ENCODE results near the gene ATG7.
"Not testable (repeated sequence)": the region's sequence is repeated elsewhere in the genome, so short reads cannot be mapped to it uniquely, and the experiment has no call there.

Gene ATG7

DNA sequence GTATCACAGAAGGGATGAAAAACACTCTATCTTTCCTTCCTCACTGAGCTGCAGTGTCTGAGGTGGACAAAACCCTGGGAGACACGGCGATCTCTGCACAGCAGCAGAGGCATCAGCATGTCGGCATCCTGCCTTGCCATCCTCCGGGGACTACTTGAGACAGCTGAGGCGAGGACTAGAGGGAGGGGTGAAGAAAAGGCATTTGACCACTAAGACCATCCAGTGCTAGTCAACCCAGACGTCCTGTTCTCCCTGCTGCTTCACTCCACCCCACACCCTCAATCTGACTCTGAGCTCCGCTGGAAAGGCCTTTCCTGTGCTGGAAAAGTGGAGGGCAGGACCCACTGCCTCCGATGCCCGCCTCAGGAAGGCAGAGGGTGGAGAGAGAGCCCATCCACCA lies 304.3 kb downstream of the ATG7 start:
- DNase-seq = no peak

GRCh38 chr3:11578169-11578568 lies 306.0 kb downstream of the ATG7 start:
- DNase-seq = no peak

DNA sequence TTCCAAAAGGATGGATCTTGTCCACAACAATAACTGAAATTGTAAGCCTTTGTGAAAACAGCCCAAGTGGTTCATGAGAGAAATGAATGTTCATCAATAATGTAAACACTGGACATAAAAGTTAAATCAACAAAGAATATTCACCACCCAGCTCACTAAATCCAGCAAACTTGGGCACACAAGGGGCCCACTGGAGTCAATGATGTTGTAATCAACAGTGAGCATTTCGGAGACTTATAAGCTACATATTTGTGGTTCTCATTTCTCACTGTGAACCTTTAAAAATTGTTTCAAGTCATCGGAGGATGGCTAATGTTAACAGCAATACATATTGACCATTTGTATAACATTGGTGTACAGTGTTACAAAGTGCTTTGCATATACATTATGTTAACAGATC lies 308.4 kb downstream of the ATG7 start:
- DNase-seq = no peak

DNA sequence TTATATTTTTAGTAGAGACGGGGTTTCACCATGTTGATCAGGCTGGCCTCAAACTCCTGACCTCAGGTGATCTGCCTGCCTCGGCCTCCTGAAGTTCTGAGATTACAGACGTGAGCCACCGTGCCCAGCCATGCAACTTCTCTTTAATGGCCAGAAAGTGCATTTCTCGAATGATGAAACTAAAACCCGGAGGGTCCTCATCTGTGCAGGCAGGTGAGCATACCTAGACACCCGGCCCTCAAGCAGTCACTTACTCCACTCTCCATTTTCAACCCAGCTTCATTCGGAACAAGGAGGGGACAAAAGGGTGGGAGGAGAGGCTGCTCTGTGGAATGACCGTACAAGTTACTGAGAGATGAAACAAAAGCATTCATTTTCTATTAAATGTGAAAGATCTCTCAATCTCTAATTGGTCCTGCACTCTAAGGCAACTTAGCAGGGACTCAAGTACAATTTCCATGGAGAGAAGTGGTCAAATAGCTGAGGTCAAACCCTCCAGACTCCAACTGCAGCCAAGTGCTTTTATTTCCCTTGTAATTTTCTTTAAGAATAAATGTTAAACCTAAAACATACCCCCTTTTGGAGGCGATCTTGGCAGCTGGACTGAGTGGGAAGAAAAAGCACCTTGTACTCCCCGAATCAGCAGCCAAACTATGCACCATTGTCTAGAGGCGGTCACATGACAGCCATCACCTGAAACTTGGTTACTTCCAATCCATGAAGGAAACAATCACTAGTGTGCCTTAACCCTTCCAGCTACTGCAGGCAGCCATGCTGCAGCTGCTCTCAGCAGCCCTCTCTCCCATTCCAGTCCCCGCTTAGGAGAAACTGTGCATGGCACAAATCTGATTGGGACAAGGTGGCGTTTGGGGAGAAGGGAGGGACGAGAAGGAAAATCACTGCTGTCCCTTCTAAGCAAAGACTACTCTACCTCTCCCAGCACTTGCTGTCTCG lies 309.3 kb downstream of the ATG7 start:
- DNase-seq = no peak

DNA sequence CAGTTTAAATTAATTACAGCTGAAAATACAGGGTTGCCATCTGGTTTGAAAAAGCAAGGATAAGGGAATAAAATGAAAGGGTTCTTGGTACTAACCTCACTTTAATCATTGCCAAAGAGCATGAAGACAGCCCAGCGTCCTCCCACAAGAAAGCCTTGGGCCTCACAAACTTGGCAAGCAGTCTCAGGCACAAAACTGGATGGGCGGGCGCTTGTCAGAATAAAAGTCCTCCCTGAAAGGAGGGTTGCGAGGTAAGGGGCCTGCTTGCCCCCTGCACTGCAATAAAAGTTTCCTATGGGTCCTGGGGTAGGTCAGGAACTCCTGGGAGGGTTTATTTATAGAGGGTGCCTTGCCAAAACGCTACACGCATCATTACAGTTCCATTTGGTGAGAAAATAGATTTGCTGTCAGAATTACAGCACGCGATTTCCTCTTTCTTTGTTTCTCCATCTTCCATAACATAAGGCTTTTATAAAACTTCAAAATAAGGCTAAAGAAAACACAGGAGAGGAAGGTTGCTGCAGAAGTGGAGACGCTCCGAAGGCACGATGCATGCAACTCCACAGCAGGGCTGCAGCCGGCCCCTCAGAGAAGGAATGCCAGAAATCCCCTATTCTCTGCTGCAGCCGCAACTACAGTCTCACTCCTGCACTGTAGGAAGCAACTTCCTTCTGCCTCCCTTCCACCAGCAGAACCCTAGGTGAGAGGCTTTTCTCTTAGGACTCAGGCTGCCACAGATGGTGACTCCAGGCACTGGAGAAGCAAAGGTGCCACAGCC lies 310.2 kb downstream of the ATG7 start:
- DNase-seq = no peak

DNA sequence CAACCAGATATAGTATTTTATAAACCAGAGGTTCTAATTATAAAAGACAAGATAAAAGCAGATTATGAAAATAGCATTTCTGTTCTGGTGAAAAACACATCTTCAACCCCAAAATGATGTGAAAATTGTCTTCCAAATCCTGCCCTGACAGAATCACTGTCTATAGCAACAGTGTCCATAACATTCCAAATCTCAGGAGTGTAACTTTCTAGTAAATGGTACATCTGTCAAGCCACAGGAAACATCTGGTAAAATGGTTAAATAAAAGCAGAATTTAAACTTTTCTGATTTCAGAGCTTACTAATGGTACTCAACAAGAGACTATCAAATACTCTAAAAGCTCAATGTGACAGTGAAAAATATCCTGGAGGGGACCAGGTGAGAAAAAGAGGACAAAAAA lies 311.0 kb downstream of the ATG7 start:
- DNase-seq = no peak

DNA sequence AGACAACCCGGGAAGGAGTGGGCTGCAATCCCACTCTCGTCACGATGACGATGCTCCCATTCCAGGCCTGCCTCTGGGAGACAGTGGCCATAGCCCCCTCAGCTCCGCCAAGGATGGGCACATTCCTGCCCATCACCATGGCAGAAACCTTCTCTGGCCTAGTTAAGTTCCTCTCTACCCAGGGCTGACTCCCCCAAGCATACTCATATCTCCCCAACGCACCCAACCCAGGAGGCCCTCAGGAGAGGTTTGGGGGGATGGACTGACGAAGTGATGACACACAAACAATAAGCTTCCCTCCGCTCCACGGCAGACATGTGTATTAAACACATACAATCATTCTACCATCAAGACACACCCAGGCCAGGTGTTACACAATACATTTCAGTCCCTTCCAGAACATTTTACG lies 311.4 kb downstream of the ATG7 start:
- DNase-seq = no peak

GRCh38 chr3:11584570-11584969 lies 312.4 kb downstream of the ATG7 start:
- DNase-seq = no peak

GRCh38 chr3:11587766-11588165 lies 315.6 kb downstream of the ATG7 start:
- DNase-seq = no peak

- DNase-seq = no peak
These were observed 316.1 kb downstream of the ATG7 start for GRCh38 chr3:11588338-11588737.

- DNase-seq = no peak
These were observed 316.6 kb downstream of the ATG7 start for GRCh38 chr3:11588755-11589154.

DNA sequence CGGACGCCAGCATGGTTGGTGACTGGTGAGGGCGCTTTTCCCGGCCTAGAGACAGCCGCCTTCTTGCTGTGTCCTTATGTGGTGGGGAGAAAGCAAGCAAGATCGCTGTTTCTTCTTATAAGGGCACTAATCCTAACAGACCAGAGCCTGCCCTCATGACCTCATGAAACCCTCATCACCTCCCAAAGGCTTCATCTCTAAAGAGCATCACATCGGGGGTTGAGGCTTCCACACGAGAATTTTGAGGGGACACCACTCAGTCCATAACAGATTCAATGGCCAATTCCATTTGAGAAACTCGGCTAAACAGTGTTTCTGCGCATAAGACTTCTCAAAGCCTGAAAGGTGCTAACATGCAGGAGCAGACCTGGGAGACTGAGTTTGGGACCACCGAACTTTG lies 317.5 kb downstream of the ATG7 start:
- DNase-seq = no peak

DNA sequence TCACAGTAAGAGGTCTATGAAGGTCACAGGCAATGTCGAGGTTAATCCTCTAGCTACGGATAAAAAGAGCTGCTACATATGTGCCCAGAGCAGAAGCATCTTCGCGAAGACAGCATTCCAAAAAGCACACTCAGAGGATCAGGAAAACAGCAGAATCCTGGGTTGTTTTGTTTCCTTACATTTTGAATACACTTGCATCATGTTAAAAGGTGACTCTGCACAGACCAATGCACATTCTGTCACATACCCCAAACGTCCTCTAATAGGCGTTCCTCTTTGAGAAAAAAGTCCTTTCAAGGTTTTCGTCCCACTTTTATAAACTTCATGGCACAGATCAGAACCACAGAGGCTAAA lies 318.8 kb downstream of the ATG7 start:
- no peak for DNase-seq

DNA sequence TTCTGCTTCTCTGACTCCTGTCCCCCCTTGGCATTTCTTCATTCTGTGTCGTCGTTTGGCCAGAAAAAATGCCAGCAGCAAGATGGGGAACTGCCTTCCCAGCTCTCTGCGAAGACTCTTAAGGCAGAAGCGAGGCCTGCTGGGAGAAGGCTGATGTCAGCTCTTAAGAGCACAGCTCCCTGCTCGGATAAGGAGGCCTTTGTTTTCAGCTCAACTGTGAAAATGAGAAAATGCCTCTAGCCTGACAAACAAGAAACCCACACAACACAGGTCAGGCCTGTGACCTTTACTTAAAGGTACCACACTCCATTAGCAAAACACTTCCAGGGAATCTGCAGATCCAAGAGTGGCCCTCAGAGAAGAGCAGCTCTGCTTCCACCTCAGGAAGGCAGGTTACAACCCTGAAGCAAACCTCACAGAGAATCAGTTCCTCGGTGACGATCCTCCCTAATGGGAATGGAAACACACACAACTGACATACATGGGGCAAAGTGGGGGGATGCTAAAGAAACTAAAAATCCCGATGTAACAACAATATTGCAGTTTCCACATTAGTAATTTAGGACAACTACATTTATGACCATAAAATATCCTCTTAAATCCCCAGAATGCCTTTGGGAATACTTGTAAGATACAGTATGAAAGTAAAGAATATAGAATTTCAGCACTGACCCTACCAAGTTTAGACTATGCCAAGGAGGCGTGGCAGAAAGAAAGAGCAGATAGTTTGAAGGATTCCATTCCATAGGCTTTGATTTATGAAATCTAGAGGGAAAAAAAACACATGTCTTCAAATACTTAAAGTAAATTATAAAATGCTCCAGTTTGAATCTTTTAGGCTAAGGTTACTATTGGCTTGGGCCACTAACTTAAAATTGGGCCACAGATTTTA lies 319.4 kb downstream of the ATG7 start:
- no peak for DNase-seq

GRCh38 chr3:11592445-11593298 lies 320.5 kb downstream of the ATG7 start:
- DNase-seq = no peak

DNA sequence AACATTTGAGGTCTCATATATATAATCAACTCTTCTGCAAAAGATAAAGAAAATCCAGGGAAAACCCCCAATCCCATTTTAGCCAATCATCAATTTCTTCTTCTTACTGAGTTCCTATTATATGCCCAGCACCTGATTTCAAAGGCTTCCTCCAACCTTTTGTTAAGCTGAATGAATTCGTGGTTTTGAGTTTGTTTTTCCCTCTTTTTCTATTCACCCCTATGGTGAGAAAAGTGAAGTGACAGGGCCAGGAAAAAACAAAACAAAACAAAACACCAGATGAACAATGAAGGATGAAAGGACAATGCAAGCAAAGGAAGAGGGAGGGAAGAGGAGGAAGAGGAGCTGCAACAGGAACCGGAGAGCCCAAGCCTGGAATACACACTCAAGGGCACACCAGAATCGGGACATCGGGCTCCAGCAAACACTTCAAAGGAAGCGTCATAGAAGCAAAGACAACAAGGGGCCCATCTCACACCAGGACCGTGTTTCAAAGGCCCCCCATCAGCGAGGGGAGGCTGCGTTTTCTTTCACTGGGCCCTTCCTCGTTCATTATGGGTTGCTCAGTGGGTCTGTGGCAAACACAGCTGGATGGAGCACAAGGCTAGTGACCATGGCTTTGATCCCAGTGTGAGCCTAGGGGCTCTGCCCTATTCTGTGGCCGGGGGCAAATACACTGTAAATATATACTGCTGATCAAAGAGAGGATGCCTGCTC lies 321.3 kb downstream of the ATG7 start:
- no peak for DNase-seq

DNA sequence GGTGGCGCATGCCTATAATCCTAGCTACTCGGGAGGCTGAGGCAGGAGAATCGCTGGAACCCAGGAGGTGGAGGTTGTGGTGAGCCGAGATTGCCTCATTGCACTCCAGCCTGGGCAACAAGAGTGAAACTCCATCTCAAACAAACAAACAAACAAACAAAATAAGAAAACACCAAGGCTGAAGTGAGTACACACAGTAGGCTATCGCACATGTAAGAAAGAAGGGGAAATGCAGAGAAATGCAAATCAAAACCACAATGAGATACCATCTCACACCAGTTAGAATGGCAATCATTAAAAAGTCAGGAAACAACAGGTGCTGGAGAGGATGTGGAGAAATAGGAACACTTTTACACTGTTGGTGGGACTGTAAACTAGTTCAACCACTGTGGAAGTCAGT lies 322.8 kb downstream of the ATG7 start:
- DNase-seq = not testable (repeated sequence)

DNA sequence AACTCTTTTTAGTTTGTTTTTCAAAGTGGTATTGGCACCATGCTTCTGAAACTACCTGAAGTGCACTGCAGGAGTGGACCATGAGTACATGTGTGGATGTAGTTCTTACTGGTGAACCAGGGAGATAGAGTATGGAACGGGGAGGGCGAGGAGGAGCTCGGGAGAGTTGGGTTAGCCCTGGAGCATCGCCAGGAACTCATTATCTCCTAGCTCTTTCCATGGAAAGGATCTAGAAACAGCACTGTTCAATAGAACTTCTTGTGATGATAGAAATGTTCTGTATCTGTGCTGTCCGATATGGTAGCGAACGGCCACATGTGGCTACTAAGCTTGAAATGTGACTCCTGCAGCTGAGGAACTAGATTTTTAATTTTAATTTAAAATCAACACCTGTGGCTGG lies 324.2 kb downstream of the ATG7 start:
- DNase-seq = no peak

DNA sequence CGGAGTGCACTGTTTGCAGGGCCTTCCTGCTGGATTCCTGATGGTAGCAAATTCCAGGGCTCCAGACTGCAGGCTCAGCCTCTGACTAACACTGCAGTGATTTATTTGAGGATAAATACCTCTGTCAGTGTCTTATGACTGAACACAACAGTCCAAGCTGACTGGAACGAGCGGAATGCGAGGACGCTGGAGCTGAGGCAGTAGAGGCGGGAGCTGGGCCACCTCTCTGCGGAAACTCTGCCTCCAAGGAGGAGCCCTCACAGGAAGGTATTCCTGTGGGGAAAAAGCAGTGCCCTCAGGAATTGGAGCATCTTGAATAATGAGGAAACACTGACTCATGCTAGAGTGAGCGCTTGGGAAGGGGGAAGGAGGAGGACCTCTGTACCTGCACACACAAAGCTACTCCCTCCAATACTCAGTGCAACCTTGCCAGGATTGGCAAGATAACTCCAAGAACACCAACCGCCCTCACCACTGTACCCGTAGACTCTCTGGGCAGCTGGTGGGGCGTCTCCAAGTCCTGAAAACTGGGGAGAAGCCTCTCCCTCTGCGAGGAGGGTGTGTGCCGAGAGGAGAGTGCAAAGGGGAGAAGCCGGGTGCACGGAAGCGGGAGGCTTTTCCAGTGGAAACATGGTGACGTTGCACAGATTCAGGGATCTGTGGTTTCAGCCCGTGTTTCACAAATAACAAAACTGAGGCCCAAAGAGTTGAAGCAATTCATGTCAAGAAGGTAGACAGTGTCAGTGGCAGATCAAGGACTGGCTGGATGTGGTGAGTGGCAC lies 328.5 kb downstream of the ATG7 start:
- no peak for DNase-seq

DNA sequence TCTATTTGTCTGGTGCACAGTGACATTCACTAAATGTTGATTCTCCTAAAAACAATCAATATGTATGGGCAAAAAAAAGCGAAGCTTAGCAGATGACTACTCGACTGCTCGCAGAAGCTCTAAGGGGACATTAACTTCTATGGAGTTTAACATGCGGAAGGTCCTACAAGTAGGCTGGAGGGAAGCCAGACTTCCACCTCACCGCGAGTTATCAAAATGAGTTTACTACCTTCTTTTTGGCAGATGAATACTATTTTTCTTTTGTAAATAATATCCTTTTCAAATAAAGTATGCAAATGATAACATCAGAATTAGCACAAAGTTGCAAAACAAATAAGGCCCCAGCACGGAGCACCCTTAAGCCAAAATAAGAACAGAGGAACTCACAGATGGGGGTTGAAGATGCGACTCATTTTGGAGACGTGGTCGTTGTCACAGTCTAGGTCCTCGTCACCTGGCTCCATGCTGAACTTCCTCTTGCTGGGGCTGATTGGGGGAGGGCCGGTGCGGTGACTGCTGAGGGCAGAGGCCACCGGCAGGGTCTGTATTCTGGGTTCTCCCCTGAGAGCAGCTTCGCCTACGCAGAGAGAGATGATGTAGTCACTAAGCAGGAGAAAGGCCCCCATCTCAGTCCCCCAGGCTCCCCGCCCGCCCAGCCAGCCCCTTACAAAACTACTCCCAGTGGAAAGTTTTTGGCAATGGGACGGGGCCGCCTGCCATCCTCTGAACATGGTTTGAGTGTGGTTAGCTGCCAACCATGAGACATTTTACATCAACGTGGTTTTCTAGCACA lies 329.4 kb downstream of the ATG7 start:
- no peak for DNase-seq
